Measurements from ENCODE around the gene COL10A1. TPM values are rescaled to one million over a fixed set of nuclear protein-coding genes. Genes with fewer than 3 reads are reported as not detected.

Gene COL10A1
- total RNA-seq, 1 experiment from 2014 or later = not detected

DNA sequence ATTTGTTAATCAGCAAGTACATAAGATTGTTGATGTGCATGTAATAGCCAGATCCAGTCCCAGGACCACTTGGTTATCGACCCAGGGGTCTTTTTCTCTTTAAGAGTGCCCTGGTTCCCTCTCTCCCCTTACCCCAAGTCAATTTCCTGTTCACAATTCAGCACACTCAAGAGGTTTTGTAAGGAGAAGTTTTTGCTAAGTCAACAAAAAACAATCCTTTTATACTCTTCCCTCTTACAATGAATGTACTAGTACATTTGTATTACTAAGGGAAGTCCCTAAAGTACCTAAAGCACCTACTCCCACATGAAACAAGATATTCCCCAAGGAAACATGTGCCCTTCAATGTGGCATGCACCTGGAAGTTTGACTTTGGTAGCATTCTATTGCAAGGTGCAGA lies 26.9 kb downstream of the COL10A1 start:
- no peak overlapping the region for H3K23ac ChIP-seq (ENCODE audit: insufficient read length, low read depth, low read length)
- H3K4ac ChIP-seq (ENCODE audit: low read depth, low read length) = no peak overlapping the region
- no peak overlapping the region for H3K56ac ChIP-seq (ENCODE audit: insufficient read length, low read depth, low read length)
- Mint-ChIP-seq H3K4me3 (no peak overlapping the region), H3K36me3 (ENCODE audit: insufficient read depth in 1 of 3, low read depth in 3 of 3) (peaks cover 15 to 34% (median 21%) of the 10 kb centered on the region in 3 experiments), H3K9me3 (peaks cover 20% of the 10 kb centered on the region in 2 experiments), H3K27me3 (ENCODE audit: low read depth) (no peaks in the 10 kb centered on the region; the same call in 1 of the 2 replicates), H3K4me1 (peaks cover 37 to 39% of the 10 kb centered on the region in 2 experiments), H3K27ac (no peak overlapping the region)
- H4K91ac ChIP-seq (ENCODE audit: insufficient read length, low read depth, low read length) = no peak overlapping the region
- H2BK12ac ChIP-seq (ENCODE audit: insufficient read length, low read depth, low read length) = no peak overlapping the region
- H2BK15ac ChIP-seq (ENCODE audit: low read depth, low read length) = no peak overlapping the region
- H3K27me3 ChIP-seq (ENCODE audit: insufficient read depth, low read length) = no peaks in the 10 kb centered on the region
- no peaks in the 10 kb centered on the region for H3K79me1 ChIP-seq (ENCODE audit: insufficient read depth, low read depth, low read length, poor library complexity, severe bottlenecking)
- no peak overlapping the region for H2AK5ac ChIP-seq (ENCODE audit: insufficient read length, low read length)
- no peak overlapping the region for H3K18ac ChIP-seq (ENCODE audit: insufficient read length, low read depth, low read length)
- TF ChIP-seq, protein P1, sequence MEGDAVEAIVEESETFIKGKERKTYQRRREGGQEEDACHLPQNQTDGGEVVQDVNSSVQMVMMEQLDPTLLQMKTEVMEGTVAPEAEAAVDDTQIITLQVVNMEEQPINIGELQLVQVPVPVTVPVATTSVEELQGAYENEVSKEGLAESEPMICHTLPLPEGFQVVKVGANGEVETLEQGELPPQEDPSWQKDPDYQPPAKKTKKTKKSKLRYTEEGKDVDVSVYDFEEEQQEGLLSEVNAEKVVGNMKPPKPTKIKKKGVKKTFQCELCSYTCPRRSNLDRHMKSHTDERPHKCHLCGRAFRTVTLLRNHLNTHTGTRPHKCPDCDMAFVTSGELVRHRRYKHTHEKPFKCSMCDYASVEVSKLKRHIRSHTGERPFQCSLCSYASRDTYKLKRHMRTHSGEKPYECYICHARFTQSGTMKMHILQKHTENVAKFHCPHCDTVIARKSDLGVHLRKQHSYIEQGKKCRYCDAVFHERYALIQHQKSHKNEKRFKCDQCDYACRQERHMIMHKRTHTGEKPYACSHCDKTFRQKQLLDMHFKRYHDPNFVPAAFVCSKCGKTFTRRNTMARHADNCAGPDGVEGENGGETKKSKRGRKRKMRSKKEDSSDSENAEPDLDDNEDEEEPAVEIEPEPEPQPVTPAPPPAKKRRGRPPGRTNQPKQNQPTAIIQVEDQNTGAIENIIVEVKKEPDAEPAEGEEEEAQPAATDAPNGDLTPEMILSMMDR (conservative IDR thresholded peaks at IDR 0.05) = no peak
- no peak overlapping the region for H2BK20ac ChIP-seq (ENCODE audit: low read depth, low read length, poor library complexity, severe bottlenecking)
- H3K9ac ChIP-seq (ENCODE audit: extremely low read depth, insufficient read length, low read length) = no peak overlapping the region
- no peak overlapping the region for H2BK120ac ChIP-seq (ENCODE audit: low read depth, low read length, poor library complexity, severe bottlenecking)
- no peak overlapping the region for H3T11ph ChIP-seq (ENCODE audit: low read length)
- H2AFZ ChIP-seq (ENCODE audit: low read length) = no peak overlapping the region
- no peak overlapping the region for H3K4me2 ChIP-seq (ENCODE audit: insufficient read depth, insufficient read length, low read length)
- no peak overlapping the region for H3K27ac ChIP-seq (ENCODE audit: insufficient read length, low read depth, low read length)
- H4K20me1 ChIP-seq (ENCODE audit: control insufficient read depth, insufficient read depth, insufficient read length) = no peaks in the 10 kb centered on the region
- no peak overlapping the region for H3K14ac ChIP-seq (ENCODE audit: insufficient read depth, low read length)
- WGBS (ENCODE audit: extremely low coverage, insufficient read length, low lambda C conversion rate) = no CpG with 5 or more reads among the region's 1 CpG
- no peak overlapping the region for H4K5ac ChIP-seq (ENCODE audit: insufficient read length, low read depth, low read length)
- H2BK5ac ChIP-seq (ENCODE audit: insufficient read length, low read length) = no peak overlapping the region
- no peak overlapping the region for H4K8ac ChIP-seq (replicated peaks; ENCODE audit: insufficient read length, low read depth, low read length)
- H3K9me3 ChIP-seq (ENCODE audit: control insufficient read depth, low read depth, low read length) = no peaks in the 10 kb centered on the region
- H3K23me2 ChIP-seq (ENCODE audit: insufficient read length, low read depth, low read length, poor library complexity, severe bottlenecking) = no peaks in the 10 kb centered on the region
- peaks cover 5% of the 10 kb centered on the region; the same call in 1 of the 2 replicates for H3K4me1 ChIP-seq (ENCODE audit: insufficient read depth, low read length)
- DNase-seq = no peak
- peaks cover 4% of the 10 kb centered on the region; the same call in 1 of the 2 replicates for H3K79me2 ChIP-seq (ENCODE audit: insufficient read depth, low read length)
